MCF 10A (cell line): ENCODE measurements around the gene CC2D1A. TPM values are rescaled to one million over a fixed set of nuclear protein-coding genes. Genes with fewer than 3 reads are reported as not detected.

Source experiments
- BruUV-seq: library from RNA; stranded (reverse); fragments of 400-500 nt; replicated peaks from 2 replicates; lab custom pipeline; 2021; lab: Mats Ljungman, UMichigan
- CTCF ChIA-PET: fragments of 300-600 bp; sonication (Branson Sonifier 250); formaldehyde crosslinking; extraction: SDS; loops from one replicate; lab custom pipeline; 2021; ENCODE audit warnings: antibody characterized with exemption, inconsistent platforms; lab: Yijun Ruan, JAX
- POLR2A ChIA-PET: fragments of 300-600, 350-650 bp; sonication (Branson Sonifier 250); formaldehyde crosslinking; extraction: SDS; loops from one replicate; lab custom pipeline; 2020; ENCODE audit warnings: antibody characterized with exemption, inconsistent platforms; lab: Yijun Ruan, JAX
- DNase-seq: peaks from one replicate; pipeline ENCODE4 v3.0.0-alpha.2; 2018; ENCODE audit not compliant: unreplicated experiment
- H3K27ac Mint-ChIP-seq: one replicate; pipeline ENCODE4 v1.8.0; 2022; ENCODE audit warnings: mild to moderate bottlenecking, low read depth, mixed read lengths; ENCODE audit not compliant: unreplicated experiment
- H3K27me3 Mint-ChIP-seq: one replicate; pipeline ENCODE4 v1.8.0; 2022; ENCODE audit warnings: mixed read lengths; ENCODE audit not compliant: insufficient read depth, unreplicated experiment
- H3K36me3 Mint-ChIP-seq: one replicate; pipeline ENCODE4 v1.8.0; 2022; ENCODE audit warnings: mild to moderate bottlenecking, moderate library complexity, mixed read lengths; ENCODE audit not compliant: insufficient read depth, unreplicated experiment
- H3K4me1 Mint-ChIP-seq: one replicate; pipeline ENCODE4 v1.8.0; 2022; ENCODE audit warnings: mixed read lengths; ENCODE audit not compliant: insufficient read depth, unreplicated experiment
- H3K4me3 Mint-ChIP-seq: one replicate; pipeline ENCODE4 v1.8.0; 2022; ENCODE audit warnings: mild to moderate bottlenecking, moderate library complexity, mixed read lengths; ENCODE audit not compliant: unreplicated experiment
- H3K9me3 Mint-ChIP-seq: one replicate; pipeline ENCODE4 v1.8.0; 2022; ENCODE audit warnings: mixed read lengths; ENCODE audit not compliant: unreplicated experiment
- intact Hi-C: fragments of 100-400 bp; cut with micrococcal nuclease; formaldehyde crosslinking; loops from 2 replicates; pipeline ENCODE4 v1.14.1; 2022
- total RNA-seq: library from RNA; stranded (reverse); gene quantifications from 2 replicates; pipeline ENCODE4 v1.2.3, GENCODE V29; 2022
- TF ChIP-seq, protein P1 (sequence below): fragments of 200-600 bp; IDR thresholded peaks from one replicate; pipeline ENCODE4 v1.8.0; 2022; ENCODE audit warnings: antibody characterized with exemption, mild to moderate bottlenecking; ENCODE audit not compliant: unreplicated experiment

CC2D1A gene
- total RNA-seq, 1 experiment from 2014 or later = 36.7 TPM

DNA sequence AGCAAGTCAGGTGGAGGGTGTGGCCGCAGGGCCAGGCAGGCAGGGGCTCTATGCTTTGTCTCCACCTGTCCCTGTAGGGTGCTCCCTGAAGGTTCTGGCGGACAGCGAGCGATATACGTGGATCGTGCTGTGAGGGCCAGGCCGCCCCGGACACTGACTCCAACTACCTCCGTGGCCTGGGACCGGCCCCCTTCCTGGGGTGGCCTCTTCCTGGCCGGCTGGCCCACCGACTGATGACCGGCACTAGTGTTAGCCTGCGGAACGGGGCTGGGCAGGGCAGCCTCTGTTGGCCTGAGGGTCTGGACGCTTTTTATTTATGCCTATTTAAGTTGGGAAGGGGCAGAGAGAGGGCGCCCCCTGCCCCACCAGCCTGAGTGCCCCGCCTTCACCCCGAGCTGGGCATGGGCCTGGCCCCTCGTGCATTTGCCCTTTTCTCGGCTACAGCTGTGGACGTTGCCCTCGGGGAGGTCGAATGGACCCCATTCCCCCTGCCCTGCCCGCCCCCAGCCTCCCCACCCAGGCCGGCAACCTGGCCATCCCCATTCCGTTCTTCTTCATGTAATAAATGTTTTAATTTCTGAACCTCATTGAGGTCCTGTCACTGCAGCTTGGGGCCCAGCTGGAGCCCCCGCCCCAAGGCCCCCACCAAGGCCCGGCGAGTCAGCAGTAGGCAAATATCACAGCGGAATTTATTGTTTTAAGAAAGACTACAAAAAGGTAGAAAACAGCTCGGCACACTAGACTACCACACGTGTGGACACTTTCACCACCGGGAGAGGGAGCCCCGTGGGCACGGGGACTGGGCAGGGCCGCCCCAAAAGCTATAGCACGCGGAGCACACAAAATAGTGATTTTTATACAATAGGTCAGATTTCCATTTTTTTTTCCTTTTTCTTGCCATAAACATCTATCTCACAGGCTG lies 55.1 kb downstream of the CC2D1A start:
- ChIA-PET POLR2A (interaction anchor here (0.6 kb wide), 1 partner anchor 46 kb away, joined by 4 read pairs; no protein-coding TSS in a partner anchor), CTCF (interaction anchor here (0.6 to 1.3 kb wide), 3 partner anchors 9 to 118 kb away, joined by 3 to 4 read pairs (median 3); no protein-coding TSS in a partner anchor)
- Mint-ChIP-seq H3K4me3 (no peak overlapping the region), H3K27ac (no peak overlapping the region), H3K9me3 (no peaks in the 10 kb centered on the region), H3K4me1 (no peaks in the 10 kb centered on the region), H3K36me3 (peaks cover 54% of the 10 kb centered on the region), H3K27me3 (no peaks in the 10 kb centered on the region)
- no TSS peak for BruUV-seq
- intact Hi-C loops = no loop called here
- TF ChIP-seq, protein P1, sequence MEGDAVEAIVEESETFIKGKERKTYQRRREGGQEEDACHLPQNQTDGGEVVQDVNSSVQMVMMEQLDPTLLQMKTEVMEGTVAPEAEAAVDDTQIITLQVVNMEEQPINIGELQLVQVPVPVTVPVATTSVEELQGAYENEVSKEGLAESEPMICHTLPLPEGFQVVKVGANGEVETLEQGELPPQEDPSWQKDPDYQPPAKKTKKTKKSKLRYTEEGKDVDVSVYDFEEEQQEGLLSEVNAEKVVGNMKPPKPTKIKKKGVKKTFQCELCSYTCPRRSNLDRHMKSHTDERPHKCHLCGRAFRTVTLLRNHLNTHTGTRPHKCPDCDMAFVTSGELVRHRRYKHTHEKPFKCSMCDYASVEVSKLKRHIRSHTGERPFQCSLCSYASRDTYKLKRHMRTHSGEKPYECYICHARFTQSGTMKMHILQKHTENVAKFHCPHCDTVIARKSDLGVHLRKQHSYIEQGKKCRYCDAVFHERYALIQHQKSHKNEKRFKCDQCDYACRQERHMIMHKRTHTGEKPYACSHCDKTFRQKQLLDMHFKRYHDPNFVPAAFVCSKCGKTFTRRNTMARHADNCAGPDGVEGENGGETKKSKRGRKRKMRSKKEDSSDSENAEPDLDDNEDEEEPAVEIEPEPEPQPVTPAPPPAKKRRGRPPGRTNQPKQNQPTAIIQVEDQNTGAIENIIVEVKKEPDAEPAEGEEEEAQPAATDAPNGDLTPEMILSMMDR = no peak
- no peak for DNase-seq

DNA sequence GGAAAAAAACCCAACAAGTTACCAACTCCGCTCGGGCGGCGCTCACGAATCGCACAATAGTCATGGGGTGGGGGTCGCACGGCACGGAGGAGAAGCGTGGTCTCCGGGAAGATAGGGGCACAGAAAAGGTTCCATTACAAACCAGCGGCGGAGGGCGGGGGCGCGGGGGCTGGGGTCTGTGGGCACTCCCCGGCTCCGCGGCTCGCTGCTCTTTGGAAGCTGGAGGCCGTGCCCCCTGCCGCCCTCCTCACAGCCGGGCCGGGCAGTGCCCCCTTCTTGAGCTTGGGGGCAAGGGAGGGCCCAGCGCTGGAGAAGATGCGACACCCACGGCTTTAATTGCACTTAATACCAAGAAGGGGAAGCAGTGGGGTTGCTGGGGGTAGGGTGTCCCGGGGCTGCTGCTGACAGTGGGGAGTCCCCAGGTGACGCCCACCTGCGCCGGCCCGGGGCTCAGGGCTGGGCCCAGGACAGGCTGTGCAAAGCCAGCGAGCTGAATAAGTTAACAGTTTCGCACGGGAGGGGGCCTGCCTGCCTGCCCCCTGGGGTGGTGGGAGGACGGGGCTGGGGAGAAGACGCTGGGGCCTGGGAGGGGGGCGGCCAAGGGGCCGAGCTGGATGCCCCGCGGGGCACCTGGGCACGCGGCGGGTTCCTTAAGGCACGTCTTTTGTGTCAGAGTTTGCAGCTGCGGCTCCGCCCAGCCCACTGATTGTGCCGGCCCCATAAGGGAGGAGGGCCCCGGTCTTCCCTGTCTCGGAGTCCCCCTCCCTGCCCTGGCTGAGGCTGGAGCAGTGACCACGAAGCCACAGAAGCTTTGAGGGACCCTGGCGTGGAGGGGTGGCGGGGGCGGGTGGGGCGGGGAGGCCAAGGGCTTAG lies 56.1 kb downstream of the CC2D1A start:
- H3K4me1 Mint-ChIP-seq = no peaks in the 10 kb centered on the region
- no peak for DNase-seq
- no peaks in the 10 kb centered on the region for H3K27me3 Mint-ChIP-seq
- intact Hi-C loops = no loop called here
- no peak overlapping the region for H3K4me3 Mint-ChIP-seq
- peaks cover 53% of the 10 kb centered on the region for H3K36me3 Mint-ChIP-seq
- H3K9me3 Mint-ChIP-seq = no peaks in the 10 kb centered on the region
- CTCF ChIA-PET = no interaction called here
- no peak overlapping the region for H3K27ac Mint-ChIP-seq
- BruUV-seq = no TSS peak
- POLR2A ChIA-PET = no interaction called here
- TF ChIP-seq, protein P1 = no peak

DNA sequence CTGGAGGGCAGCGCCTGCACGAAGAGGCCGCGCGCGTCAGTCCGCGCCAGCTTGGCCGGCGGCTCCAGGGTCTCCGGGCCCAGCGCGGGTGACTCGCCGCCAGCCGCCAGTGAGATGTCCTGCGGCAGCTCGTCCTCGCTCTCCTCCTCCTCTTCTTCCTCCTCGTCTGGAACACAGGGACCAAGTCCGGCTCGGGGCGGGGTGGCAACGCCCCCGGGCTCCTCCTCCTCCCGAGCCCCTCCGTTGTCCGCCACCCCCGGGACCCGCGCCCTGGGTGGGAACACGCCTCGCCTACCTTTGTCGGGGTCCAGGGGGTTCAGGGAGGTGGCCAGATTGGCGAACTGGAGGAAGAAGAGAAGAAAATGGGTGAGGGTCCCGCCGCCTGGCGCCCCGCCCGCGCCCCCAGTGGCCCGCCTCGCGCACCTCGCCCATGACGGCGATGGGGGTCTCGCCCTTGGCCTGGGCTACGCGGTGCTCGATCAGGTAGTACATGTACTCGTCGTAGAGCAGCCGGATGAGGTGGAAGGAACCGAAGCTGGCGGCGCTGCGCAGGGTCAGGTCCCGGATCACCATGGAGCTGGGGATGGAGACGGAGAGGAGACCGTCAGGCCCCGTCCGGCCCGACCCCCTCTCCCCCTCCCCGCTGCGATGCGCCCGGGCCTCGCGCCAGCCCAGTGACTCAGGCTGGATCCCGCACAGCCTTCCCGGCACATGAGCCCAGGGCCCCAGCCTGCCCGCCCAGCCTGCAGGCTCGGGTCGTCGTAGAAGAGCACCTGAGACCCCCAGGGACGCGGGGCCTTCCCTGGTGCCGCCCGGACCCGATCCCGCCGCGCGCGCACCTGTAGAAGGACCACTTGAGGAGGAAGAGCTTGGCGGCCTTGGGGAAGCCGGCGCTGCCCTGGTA lies 57.0 kb downstream of the CC2D1A start:
- Mint-ChIP-seq H3K27ac (no peak overlapping the region), H3K4me1 (no peaks in the 10 kb centered on the region), H3K27me3 (no peaks in the 10 kb centered on the region), H3K9me3 (no peaks in the 10 kb centered on the region), H3K36me3 (peaks cover 56% of the 10 kb centered on the region), H3K4me3 (no peak overlapping the region)
- intact Hi-C loops = no loop called here
- ChIA-PET POLR2A (interaction anchor here (0.5 kb wide), 1 partner anchor 23 kb away, joined by 4 read pairs; no protein-coding TSS in a partner anchor), CTCF (no interaction called here)
- DNase-seq = no peak
- TF ChIP-seq, protein P1 = no peak
- BruUV-seq = no TSS peak
